Endothelial cell of umbilical vein (primary cell): ENCODE data around the gene ARG2. TPM values are rescaled to one million over a fixed set of nuclear protein-coding genes. Genes with fewer than 3 reads are reported as not detected.

Experiments
- BruUV-seq: library from RNA; stranded (reverse); fragments of 400-500 nt; replicated peaks from 2 replicates; lab custom pipeline; 2021; lab: Mats Ljungman, UMichigan
- CTCF ChIA-PET: fragments of 300-600, 350-600 bp; sonication (Branson Sonifier 250); formaldehyde crosslinking; loops from one replicate; lab custom pipeline; 2021; ENCODE audit warnings: antibody characterized with exemption, inconsistent platforms; lab: Charles Lee
- POLR2A ChIA-PET: fragments of 300-600, 350-600 bp; sonication (Branson Sonifier 250); formaldehyde crosslinking; loops from one replicate; lab custom pipeline; 2021; ENCODE audit warnings: antibody characterized with exemption, inconsistent platforms; lab: Charles Lee
- DNase-seq: peaks from one replicate; pipeline ENCODE4 v3.0.0-alpha.2; 2011; ENCODE audit warnings: low read depth, low spot score
- FAIRE-seq: peaks from 2 replicates; lab custom pipeline; 2011; peaks lifted over from hg19 to GRCh38; lab: Jason Lieb, UNC
- H2AFZ ChIP-seq: 2 replicates; pipeline ENCODE4 v1.6.0; 2012; ENCODE audit warnings: low read depth, low read length, control low read depth, inconsistent platforms
- H3K27ac ChIP-seq: 2 replicates; pipeline ENCODE4 v1.5.1; 2011; ENCODE audit warnings: low read depth, mild to moderate bottlenecking, control low read depth, low read length, moderate library complexity; ENCODE audit not compliant: insufficient read depth
- H3K27me3 ChIP-seq, 2 experiments: 2 replicates each; pipeline versions ENCODE4 v1.6.0 to v1.6.1; 2011; ENCODE audit warnings: low read length in 2 of 2, mixed read lengths in 1 of 2; ENCODE audit not compliant: control insufficient read depth in 2 of 2, insufficient read depth in 2 of 2
- H3K36me3 ChIP-seq, 2 experiments: 2 replicates in 1 of 2; 3 replicates in 1 of 2; pipeline ENCODE4 v1.5.1; 2011; ENCODE audit warnings: low read length in 2 of 2, mild to moderate bottlenecking in 1 of 2, moderate library complexity in 1 of 2; ENCODE audit not compliant: control insufficient read depth in 2 of 2, insufficient read depth in 2 of 2; ENCODE audit errors: extremely low read depth in 1 of 2
- H3K4me1 ChIP-seq: 3 replicates; pipeline ENCODE4 v1.5.1; 2011; ENCODE audit warnings: mild to moderate bottlenecking, low read length; ENCODE audit not compliant: control insufficient read depth, insufficient read depth; ENCODE audit errors: extremely low read depth
- H3K4me2 ChIP-seq: 2 replicates; pipeline ENCODE4 v1.6.1; 2011; ENCODE audit warnings: low read length, control low read depth, mixed read lengths; ENCODE audit not compliant: insufficient read depth
- H3K4me3 ChIP-seq, 3 experiments: fragments of 200-600 bp in 1 of 3; sonication (generic), shearing (Covaris generic) in 1 of 3; replicated peaks in 1 of 3; 2 replicates each; pipeline ENCODE4 v1.5.1; 2011 to 2016; ENCODE audit warnings: control low read depth in 3 of 3, low read length in 3 of 3, mild to moderate bottlenecking in 2 of 3, inconsistent platforms in 1 of 3, low read depth in 1 of 3, moderate library complexity in 1 of 3; ENCODE audit not compliant: insufficient read depth in 1 of 3
- H3K79me2 ChIP-seq: 2 replicates; pipeline ENCODE4 v1.6.0; 2012; ENCODE audit warnings: low read length, inconsistent platforms; ENCODE audit not compliant: control insufficient read depth, insufficient read depth
- H3K9ac ChIP-seq: replicated peaks from 2 replicates; pipeline ENCODE3; 2011; ENCODE audit warnings: low read length, control low read depth; ENCODE audit not compliant: insufficient read depth; ENCODE audit errors: extremely low read depth
- H3K9me1 ChIP-seq: replicated peaks from 3 replicates; pipeline ENCODE4 v1.6.0; 2011; ENCODE audit warnings: mild to moderate bottlenecking, low read length; ENCODE audit not compliant: control insufficient read depth, insufficient read depth; ENCODE audit errors: extremely low read depth
- H3K9me3 ChIP-seq: replicated peaks from 2 replicates; pipeline ENCODE4 v1.5.1; 2012; ENCODE audit warnings: low read length, inconsistent platforms; ENCODE audit not compliant: control insufficient read depth, insufficient read depth
- H4K20me1 ChIP-seq: replicated peaks from 2 replicates; pipeline ENCODE3; 2011; ENCODE audit warnings: mild to moderate bottlenecking, low read length; ENCODE audit not compliant: control insufficient read depth, insufficient read depth; ENCODE audit errors: extremely low read depth
- EZH2 ChIP-seq: IDR thresholded peaks from 2 replicates; pipeline ENCODE4 v1.6.1; 2012; ENCODE audit warnings: borderline replicate concordance, low read depth, mild to moderate bottlenecking, moderate library complexity, low read length, inconsistent platforms; ENCODE audit not compliant: severe bottlenecking
- FOS ChIP-seq: IDR thresholded peaks from 2 replicates; pipeline ENCODE4 v1.6.1; 2011; ENCODE audit warnings: mild to moderate bottlenecking, low read length, moderate library complexity, borderline replicate concordance; ENCODE audit not compliant: insufficient read depth
- GATA2 ChIP-seq: IDR thresholded peaks from 2 replicates; pipeline ENCODE4 v1.7.0; 2011; ENCODE audit warnings: low read depth, mild to moderate bottlenecking, moderate library complexity, mixed read lengths, low read length; ENCODE audit not compliant: insufficient read length, insufficient read depth
- JUN ChIP-seq: IDR thresholded peaks from 2 replicates; pipeline ENCODE4 v1.6.1; 2011; ENCODE audit warnings: borderline replicate concordance, low read depth; ENCODE audit not compliant: insufficient read length, insufficient read depth
- MYC ChIP-seq: IDR thresholded peaks from one replicate; pipeline ENCODE4 v1.6.1; 2011; ENCODE audit warnings: mild to moderate bottlenecking, low read depth, low read length
- POLR2A ChIP-seq: IDR thresholded peaks from 2 replicates; pipeline ENCODE4 v1.6.1; 2012; ENCODE audit warnings: low read depth, mild to moderate bottlenecking, control low read depth, low read length
- POLR2AphosphoS5 ChIP-seq: IDR thresholded peaks from 2 replicates; pipeline ENCODE4 v1.6.1; 2012; ENCODE audit warnings: low read depth, mild to moderate bottlenecking, control low read depth, low read length, moderate library complexity; ENCODE audit not compliant: insufficient read depth
- dilution Hi-C: fragments of 300-500 bp; cut with MboI; formaldehyde crosslinking; loops from one replicate; pipeline ENCODE4 v1.15.0; 2019; ENCODE audit warnings: low sequenced_read_pairs; ENCODE audit not compliant: extremely low pct_ligation_motif_present
- intact Hi-C: fragments of 100-400 bp; cut with micrococcal nuclease; formaldehyde crosslinking; loops from one replicate; pipeline ENCODE4 v1.10.0; 2022
- polyA plus RNA-seq, 4 experiments: library from polyadenylated mRNA; depleted of rRNA in 3 of 4; stranded (reverse) in 3 of 4; unstranded in 1 of 4; fragments of >200 nt; gene quantifications; 2 replicates each; pipeline versions ENCODE4 v1.2.1 to v1.2.3, GENCODE V29; 2011 to 2012; ENCODE audit warnings: missing spikeins in 1 of 4
- total RNA-seq: library from RNA; stranded (reverse); gene quantifications from 2 replicates; pipeline ENCODE4 v1.2.3, GENCODE V29; 2021
- TF ChIP-seq, protein P1 (sequence below), 2 donors: IDR thresholded peaks; 1 replicate in 1 of 2; 2 replicates in 1 of 2; pipeline ENCODE4 v1.5.1; 2011; ENCODE audit warnings: low read length in 2 of 2, mild to moderate bottlenecking in 2 of 2, moderate library complexity in 2 of 2, control low read depth in 1 of 2, inconsistent platforms in 1 of 2, low read depth in 1 of 2; ENCODE audit not compliant: insufficient read depth in 1 of 2; ENCODE audit errors: extremely low read depth in 1 of 2
- TF ChIP-seq, protein P2 (sequence below): IDR thresholded peaks from 2 replicates; pipeline ENCODE4 v1.6.1; 2011; ENCODE audit not compliant: insufficient read depth, insufficient read length

The ARG2 gene
- total and polyA plus RNA-seq, 2 donors (not counting 3 experiments of a cell fraction or from before 2014, with no cell fraction given), result 16.6 to 22.5 TPM

DNA sequence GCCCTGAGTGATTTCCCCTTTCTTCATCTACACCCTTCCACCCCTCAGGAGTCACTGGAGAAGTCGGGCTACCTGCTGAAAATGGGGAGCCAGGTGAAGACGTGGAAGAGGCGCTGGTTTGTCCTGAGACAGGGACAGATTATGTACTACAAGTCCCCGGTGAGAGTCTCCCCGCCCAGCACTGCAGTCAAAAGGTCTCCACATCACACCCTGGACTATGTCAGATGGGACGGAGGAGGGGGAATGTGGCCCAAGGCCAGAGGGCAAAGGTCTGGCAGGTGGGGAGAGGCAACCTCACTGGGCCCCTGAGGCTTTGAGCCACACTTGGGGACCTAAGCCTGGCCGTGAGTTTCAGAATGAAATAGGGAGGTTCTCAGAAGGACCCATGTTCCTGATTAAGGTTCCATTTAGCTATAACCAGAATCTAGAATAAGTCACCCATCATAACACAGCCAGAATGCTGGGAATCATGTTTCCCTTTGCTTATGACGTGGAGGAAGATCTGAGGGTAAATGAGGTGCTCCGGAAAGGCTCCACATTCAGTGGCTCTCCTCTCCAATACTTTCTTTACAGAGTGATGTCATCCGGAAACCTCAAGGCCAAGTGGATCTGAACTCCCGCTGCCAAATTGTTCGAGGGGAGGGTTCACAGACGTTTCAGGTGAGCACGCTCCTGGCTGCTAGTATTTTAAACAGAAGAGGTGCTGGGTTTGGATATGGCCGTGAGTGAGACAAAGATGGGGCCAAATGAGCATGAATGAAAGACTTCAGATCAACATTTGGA, 46.3 kb upstream of the ARG2 start:
- no peak overlapping the region for H3K4me3 ChIP-seq
- no peaks in the 10 kb centered on the region for H3K4me1 ChIP-seq
- dilution Hi-C loops, result no loop called here
- no peak overlapping the region for H3K9ac ChIP-seq
- H3K9me1 ChIP-seq, result no peaks in the 10 kb centered on the region
- no peak overlapping the region for H3K4me2 ChIP-seq
- ChIA-PET POLR2A (no interaction called here), CTCF (interaction anchor here (1.4 to 6.4 kb wide), 4 partner anchors 8 to 145 kb away, joined by 7 to 336 read pairs (median 160); no protein-coding TSS in a partner anchor)
- H4K20me1 ChIP-seq, result no peaks in the 10 kb centered on the region
- BruUV-seq, result no TSS peak
- DNase-seq (no peak), FAIRE-seq (no peak)
- intact Hi-C loops, result no loop called here
- peaks cover 0 to 1% of the 10 kb centered on the region in 2 experiments for H3K27me3 ChIP-seq
- H2AFZ ChIP-seq, result no peak overlapping the region
- no peaks in the 10 kb centered on the region for H3K9me3 ChIP-seq
- H3K79me2 ChIP-seq, result no peaks in the 10 kb centered on the region
- TF ChIP-seq EZH2 (no peak), FOS (no peak), GATA2 (no peak), JUN (no peak), POLR2A (no peak), MYC (no peak), POLR2AphosphoS5 (no peak)
- TF ChIP-seq, protein P1, sequence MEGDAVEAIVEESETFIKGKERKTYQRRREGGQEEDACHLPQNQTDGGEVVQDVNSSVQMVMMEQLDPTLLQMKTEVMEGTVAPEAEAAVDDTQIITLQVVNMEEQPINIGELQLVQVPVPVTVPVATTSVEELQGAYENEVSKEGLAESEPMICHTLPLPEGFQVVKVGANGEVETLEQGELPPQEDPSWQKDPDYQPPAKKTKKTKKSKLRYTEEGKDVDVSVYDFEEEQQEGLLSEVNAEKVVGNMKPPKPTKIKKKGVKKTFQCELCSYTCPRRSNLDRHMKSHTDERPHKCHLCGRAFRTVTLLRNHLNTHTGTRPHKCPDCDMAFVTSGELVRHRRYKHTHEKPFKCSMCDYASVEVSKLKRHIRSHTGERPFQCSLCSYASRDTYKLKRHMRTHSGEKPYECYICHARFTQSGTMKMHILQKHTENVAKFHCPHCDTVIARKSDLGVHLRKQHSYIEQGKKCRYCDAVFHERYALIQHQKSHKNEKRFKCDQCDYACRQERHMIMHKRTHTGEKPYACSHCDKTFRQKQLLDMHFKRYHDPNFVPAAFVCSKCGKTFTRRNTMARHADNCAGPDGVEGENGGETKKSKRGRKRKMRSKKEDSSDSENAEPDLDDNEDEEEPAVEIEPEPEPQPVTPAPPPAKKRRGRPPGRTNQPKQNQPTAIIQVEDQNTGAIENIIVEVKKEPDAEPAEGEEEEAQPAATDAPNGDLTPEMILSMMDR (IDR thresholded peaks at IDR 0.05; ENCODE audit: extremely low read depth in 1 of 2, insufficient read depth in 1 of 2, low read depth in 1 of 2, low read length in 2 of 2), result no peak
- TF ChIP-seq, protein P2, sequence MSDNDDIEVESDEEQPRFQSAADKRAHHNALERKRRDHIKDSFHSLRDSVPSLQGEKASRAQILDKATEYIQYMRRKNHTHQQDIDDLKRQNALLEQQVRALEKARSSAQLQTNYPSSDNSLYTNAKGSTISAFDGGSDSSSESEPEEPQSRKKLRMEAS, result no peak
- H3K27ac ChIP-seq, result no peak overlapping the region
- H3K36me3 ChIP-seq, result no peaks in the 10 kb centered on the region
